HG02763 (cell line): Measurements from ENCODE around the gene TMEM61.
"Not testable (repeated sequence)": the region's sequence is repeated elsewhere in the genome, so short reads cannot be mapped to it uniquely, and the experiment has no call there.

Experiments used
- ATAC-seq: cut with Tn5 transposase; IDR thresholded peaks from one replicate; pipeline ENCODE4 v1.9.1; 2021; ENCODE audit warnings: mild to moderate bottlenecking, moderate library complexity; ENCODE audit not compliant: unreplicated experiment

Gene TMEM61

DNA sequence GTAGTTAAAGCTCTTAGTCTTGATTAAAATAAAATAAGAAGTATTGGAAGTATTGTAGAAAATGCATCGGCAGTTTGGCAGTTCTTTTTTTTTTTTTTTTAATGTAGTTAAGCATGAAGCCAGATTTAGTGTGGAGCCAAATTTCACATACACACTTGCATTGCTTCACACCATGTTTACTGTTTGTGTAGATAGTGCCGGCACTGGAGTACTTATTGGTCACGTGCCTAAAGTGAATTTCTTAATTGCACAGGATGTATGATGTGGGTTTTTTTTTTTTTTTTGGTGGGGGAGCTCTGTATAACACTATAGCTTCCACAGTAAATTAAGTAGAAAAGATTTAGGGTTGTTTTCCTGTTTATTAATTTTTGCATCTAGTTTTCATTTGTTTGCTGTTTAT is 21.2 kb upstream of the TMEM61 start:
- ATAC-seq = no peak

DNA sequence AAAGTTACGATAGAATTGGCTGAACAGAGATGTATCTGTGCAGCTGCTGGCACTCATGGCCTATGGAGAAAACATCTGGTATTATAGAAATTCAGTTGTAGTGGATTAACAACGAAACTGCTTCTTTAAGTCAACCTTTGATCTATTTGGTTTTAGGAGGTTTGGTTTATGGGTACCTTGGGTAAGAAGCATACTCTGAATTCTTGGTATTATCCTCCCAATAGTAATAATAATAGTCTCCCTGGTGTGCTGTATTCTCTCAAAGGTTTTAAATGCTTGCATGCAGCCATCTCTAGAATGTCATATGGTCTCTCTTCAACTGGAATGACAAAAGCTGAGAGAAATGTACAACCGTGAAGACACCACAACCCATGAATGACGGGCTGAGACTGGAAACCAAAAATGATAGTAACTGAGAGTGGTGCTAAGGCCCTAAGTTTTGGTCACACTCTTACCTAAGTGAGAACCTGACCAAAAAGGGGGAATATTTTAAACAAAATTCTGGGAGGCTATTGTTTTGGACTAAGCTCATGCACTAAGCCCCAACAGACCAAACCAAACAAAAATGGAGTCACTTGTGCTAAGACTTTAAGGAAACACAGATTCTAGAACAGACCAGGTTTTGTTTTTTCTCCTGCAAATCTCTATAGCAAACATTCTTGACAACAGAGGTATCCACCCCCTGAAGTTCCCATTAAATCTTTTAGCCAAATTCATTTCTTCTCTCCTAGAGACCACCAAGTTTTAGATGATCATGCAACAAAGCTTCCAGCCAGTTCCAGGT is 17.6 kb upstream of the TMEM61 start:
- ATAC-seq = no peak

DNA sequence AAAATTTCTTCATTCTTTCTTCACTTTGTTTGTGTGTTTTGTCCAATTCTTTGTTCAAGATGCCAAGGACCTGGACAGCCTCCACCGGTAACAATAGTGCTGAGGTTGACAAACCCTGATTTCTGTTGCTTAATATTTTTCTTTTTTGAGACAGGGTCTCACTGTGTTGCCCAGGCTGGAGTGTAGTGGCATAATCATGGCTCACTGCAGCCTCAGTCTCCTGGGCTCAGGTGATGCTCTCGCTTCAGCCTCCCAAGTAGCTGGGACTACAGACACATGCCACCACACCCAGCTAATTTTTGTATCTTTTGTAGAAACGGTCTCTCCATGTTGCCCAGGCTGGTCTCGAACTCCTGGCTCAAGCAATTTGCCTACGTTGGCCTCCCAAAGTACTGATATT is 16.6 kb upstream of the TMEM61 start:
- not testable (repeated sequence) for ATAC-seq

DNA sequence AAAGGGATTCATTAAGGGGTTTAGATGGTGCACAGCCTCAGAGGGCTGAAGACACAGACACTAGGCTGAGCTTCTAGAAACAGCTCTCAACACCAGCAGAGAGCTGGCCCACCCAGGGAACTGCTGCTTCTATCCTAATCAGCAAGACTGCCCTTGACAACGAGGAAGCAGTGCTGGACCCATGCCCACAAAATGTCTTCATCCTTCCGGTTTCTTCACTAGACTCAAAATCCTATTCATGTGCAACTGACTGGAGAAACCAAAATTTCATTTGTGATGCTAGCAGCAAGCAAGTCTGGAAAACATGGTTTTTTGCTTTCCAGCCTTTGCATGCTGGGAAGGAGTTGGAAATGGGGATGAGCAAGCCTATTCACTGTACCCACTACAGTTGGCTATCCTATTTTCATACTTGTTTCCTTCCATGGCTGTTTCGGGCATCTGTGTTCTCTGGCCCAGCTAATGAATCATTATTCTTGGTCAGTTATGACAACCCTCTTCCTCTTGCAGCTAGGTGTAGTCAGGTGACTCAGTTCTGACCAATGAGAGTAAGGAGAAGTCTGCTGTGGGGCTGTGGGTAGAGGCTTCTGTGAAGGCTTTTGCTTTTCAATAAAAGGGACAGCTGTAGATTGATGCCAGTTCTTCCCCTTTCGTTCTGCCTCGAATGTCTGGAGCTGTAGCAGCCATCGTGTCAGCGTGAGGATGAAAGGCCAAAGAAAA is 14.6 kb upstream of the TMEM61 start:
- no peak for ATAC-seq

DNA sequence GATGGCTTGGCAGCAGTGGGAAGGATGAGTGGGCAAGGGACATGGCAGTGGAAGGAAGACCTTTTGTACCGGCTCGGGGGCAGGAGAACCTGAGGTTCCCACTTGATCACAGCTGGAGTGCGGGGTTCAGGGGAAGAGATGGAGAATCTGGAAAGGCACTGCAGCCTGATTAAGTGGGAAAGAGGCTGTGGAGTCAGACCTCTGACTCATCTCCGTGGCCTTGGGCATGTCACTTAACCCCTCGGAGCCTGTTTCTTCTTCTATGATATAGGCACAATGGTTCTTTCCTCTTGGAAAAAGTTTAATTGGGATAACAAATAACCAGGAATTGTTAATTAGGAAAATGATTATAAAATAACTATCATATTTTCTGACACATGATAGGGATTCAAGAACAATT is 13.1 kb upstream of the TMEM61 start:
- ATAC-seq = no peak

DNA sequence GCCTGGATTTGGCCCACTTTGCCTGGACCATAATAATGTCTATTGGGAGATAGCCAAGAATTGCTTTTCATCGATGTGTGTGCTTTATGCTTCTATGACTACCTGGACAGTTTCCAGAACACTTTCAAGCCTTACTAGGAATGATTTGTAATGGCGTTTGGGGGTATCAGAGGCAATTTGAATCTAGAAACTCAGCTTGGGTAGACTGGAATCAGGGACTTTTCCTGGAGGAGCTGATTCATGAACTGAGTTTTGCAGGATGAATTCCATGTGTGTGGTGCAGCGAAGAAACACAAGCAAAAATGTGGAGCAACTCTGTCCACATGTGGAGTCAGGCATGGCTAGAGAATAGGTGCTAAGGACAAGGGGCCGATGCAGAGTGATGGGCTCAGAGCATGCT is 11.9 kb upstream of the TMEM61 start:
- no peak for ATAC-seq

DNA sequence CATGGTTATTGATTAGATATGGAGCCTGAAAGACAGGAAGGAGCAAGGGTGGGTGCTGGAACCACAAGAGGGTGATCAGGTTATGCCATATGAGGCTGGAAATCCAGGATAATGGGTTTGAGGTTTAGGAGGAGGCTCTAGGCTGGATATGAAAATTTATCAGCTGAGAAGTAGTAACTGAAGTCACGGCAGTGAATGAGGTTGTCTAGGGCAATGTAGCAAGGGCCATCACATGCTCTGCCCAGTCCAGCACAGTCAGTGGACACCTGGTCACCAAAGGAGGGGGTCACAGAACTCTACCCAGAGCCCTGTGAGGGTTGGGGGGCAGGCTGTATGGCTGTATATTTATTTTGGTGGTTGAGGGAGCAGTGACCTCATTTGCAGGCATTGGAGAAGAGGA is 10.5 kb upstream of the TMEM61 start:
- no peak for ATAC-seq

DNA sequence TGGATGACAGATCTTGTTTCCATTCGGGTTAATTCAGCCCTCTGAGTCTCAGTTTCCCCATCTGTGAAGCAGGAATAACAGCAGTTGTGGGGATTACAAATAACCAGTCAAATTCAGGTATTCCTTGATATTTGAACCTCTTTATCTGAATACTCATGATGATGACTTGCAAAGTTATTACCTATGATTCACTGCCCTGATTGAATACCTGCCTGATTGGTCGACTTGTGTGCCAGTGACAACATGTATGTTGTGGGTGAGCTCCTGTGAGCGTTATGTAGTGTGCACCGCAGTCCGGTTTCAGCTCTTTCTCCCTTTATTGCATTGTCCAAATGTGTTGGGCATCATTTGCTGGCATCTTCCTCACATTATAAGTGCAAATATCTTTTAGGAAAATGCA is 9.5 kb upstream of the TMEM61 start:
- ATAC-seq = no peak

DNA sequence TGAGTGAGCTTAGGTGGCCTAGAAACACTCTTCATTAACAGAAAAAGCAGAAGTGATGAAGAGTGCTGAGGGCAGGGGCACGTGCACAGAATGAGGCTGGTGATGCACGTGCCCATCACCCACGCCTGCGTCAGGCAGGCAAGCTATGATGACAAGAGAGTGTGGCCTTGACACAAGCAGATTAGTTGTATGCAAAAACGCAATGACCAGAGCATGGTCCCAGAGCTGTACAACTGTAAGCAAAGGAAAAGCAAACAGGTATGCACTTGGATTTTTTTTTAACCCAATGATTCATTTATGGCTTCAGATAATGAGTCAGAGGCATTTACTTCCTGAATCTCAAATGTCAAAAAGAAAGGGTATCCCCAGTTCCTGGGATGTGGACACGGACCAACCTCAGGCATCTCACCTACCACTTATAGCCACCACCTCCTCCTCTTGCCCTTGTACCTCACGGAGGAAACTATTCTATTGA is 9.1 kb upstream of the TMEM61 start:
- peak; percentile 70 for ATAC-seq

DNA sequence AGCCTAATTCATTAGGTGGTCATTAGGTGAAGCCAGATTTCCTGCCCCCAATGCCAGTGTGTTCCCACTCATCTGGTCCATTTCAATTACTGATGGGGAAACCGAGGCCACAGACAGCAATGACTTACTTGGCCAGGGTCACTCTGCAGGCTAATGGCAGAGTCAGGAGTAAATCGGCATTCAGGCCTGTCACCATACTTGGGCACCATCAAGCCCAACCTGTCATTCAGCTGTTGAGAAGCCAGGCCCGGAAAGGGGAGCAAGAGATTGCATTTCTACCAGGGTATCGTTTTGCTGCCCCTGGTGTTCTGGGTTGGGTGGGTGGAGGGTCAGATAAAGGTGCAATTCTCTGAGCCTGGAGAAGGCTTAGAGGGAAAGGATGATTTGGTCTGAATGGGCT is 8.0 kb upstream of the TMEM61 start:
- ATAC-seq = no peak

DNA sequence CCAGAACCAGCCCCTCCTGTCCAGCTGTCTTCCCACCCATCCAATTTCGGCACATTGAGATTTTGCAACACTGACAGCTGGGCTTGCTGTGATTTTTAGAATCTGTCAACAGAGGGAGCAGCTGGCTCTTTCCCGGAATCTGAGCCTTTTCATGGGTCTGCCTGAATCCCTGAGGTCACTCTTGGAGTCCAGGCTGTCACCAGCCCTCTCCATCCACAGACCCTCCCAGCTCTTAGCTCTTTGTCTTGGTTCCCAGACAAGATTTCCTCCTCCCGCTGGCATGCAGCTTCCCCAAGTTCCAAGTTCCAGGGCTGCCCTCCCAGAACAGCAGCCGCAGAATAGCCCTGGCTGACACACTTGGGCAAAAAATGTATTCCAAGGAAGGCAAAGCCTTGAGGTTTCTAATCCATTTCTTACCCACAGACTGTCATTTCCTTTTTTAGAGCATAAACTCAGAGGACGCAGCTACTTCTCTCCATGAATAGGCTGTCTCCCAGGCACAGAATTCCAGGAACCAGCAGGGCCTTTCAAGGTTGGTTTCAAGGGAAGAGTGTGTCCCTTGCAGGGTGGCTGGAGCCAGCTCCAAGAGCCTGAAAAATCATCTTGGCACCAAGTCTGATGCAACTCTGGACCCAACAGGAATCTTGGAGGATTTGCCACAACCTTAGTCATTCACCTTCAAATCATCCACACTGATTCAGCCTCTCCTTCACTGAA is 7.1 kb upstream of the TMEM61 start:
- ATAC-seq = no peak

DNA sequence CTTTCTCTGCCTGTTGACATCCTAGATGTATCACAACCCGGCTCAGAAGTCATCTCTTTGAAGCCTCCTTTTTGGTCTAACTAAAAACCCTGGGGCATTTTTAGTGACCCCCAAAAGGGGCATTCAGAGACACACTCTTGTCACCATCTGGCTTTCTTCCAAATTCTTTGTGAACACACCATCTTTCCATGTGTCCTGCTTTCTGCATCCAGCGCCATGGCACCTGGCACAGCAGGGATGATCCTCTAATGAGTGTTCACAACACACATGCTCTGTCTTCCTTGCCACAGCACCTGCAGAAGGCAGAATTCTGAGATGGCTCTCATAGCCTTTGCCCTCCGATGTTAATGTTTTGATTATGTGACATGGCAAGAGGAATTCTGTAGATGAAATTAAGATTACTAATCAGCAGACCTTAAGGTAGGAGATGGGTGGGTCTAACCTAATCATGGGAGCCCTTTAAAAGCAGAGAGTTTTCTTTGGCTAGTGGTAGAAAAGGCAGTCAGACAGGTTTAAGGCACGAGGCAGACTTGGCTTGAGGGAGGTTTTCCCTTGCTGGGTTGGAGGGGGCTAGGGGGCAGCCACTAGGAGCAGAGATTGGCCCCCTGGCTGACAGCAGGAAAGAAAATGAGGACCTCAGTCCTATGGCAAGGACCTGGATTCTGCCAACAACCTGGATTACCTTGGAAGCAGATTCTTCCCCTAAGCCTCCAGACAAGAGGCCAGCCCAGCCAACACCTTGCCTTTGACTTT is 4.9 kb upstream of the TMEM61 start:
- ATAC-seq = no peak

DNA sequence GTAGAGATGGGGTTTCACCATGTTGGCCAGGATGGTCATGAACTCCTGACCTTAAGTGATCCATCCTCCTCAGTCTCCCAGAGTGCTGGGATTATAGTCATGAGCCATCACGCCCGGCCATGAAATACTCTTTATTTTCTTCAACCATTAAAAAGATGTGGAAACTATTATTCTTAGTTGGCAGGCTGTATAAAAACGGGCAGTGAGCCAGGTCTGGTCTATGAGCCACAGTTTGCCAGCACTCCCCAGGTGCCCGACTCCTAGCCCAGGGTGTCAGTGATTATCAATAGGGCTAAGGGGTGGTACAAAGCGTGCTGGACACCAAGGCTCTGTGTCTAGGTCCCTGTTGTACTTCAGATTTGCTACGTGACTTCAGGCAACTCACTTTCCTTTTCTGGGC is 3.7 kb upstream of the TMEM61 start:
- ATAC-seq = no peak

DNA sequence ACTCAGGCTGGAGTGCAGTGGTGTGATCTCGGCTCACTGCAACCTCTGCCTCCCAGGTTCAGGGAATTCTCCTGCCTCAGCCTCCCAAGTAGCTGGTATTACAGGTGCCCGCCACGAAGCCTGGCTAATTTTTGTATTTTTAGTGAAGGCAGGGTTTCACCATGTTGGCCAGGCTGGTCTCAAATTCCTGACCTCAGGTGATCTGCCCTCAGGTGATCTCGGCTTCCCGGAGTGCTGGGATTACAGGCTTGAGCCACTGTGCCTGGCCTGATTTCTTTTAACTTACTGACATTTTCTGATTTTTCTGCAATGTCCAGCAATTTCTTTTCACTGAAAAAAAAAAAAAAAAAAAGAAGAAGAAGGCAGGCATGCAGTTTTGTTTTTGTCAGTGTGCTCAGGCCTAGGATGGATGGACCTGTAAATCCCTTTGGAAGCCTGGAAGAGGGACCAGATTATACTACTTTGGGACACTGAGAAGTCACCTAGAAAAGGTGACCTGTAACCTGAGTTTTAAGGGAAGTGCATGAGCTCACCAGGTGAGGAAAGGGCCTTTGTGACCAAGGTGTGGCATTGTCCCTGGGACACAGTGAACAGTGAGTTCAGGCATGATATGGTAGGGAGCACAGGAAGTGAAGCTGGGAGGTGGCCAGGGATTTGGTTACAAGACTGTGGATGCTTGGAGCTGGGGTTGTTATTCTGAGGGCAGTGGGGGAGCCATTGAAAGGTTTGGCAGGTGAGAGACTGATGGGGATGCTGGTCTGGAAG is 2.7 kb upstream of the TMEM61 start:
- ATAC-seq = no peak

DNA sequence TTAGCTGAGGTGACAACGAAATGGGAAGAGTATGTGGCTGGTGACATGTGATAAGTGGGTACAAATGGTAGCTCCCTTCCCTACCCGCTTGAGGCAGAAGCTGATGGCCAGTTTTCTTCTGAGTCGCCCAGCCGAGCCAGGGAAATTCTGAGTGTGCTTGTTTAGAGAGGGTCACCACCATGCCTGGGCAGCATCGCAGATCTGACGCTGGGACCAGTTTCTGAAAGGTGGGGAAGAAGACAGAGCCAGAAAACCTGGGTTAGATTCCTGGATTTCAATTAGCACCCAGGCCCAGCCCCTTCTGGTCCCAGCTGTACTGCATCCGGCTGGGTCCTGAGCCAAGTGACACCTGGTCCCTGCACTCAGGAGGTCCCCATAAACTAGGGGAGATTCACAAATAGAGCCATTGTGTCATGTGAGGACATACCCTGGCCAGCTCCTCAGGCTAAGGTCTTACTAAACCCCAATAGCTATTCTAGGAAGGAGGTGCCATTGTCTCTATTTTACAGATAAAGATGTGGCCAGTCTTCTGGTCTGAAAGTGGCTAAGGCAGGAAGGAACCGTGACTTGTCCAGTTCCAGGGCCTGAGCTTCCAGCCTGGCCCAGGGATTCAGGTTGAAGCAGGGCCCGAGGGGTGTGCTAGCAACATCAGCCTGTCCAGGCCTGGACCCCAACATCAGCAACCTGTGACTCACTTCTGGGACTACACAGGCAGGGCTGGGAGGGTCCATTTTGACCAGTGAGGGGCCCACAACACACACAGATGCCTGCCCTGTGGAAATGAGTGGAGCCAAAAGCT is 1.7 kb upstream of the TMEM61 start:
- no peak for ATAC-seq

DNA sequence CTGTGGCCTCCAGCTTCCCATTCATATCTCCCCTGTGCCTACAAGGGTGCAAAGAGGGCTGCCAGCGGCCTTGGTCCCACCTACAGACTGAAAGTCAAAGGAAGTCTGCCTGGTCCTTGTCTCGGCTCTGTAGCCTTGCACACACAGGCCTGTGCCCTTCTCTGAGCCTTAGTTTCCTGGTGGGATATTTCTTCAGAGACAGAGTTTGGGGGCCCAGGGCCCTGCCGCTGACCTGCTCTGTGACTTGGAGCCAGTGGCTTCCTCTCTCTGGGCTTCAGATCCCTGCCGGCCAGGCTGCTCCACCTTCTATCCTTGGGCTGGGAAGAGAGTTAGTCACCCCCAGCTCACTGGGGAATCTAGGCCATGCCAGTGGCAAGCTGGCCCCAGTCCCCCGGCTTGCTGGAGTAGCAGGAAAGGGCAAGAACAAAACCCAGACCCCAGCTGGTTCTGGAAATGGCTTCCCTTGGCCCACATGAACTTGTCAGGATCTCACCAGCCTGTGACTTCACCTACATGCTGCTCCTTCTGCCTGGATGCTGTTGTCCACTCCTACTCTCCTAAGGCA is 1.0 kb upstream of the TMEM61 start:
- no peak for ATAC-seq

DNA sequence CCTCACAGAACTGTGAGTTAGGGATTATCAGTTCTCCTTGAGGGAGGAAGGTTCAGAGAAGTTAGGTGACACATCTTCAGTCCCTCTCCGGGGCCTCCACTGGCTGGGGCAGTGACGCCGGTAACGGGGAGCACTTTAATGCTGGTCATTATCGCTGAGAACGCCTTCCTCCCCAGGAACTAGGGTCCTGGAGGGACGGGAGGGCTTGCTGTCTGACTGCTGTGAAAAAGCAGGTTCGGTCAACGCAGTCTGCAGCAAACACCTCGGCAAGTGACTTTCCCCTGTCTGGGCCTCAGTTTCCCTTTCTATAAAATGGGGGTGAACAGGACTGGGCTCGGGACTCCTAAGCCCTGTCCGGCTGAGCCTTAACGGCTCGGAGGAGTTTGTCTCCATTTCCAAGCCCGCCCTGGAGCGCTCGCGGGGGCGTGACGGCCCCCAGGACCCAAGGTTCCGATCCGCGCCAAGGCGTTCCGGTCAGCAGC is 341 bp upstream of the TMEM61 start:
- ATAC-seq = no peak

DNA sequence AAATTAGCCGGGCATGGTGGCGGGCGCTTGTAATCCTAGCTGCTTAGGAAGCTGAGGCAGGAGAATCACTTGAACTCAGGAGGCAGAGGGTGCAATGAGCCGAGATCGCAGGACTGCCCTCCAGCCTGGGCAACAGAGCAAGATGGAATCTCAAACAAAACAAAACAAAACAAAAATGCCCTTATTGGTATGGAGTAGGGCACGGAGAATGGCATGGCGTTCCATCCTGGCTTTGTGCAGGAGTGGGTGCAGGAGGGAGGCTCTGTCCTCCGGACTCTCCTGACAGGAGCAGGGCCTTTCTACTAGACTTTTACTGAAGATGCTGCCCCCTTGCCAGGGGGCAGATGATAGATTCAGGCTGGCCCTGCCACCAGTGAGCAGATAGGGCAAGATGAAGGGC is 1.0 kb downstream of the TMEM61 start:
- no peak for ATAC-seq

DNA sequence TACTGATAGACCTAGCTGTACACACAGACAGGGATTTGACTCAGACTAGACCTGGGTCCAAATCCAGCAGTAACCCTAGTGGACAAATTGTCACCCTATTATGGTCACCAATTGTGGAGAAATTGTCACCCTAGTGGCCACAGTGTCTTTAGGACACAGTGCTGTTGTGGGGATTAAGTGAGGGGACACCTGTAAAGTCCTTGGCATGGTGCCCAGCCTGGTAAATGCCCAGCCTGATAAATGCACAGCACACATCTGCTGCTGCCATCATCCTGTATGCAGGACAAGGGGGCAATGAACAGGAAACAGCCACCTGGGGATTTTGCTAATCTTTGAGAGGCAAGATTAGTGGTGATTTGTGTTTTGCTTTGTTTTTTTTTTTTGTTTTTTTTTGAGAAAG is 2.3 kb downstream of the TMEM61 start:
- ATAC-seq = no peak
